ENCODE measurements around the gene INPP5E.

GRCh38 chr9:136410500-136411287, 29.0 kb downstream of the INPP5E start, which contains the start of the genes ENTR1 and PMPCA:
- TF ChIP-seq CTCF (conservative IDR thresholded peaks at IDR 0.05) (no peak), EZH2 (IDR thresholded peaks at IDR 0.05; ENCODE audit: low read depth) (no peak)

Data from PC-9 (cell line).